Stimulated activated CD8-positive, alpha-beta memory T cell treated with anti-CD3 and anti-CD28 coated beads, Interleukin-7, amount 100 ng/mL, for 1 hour (primary cell): ENCODE measurements around the gene BUB3.
"Not testable (repeated sequence)": the region's sequence is repeated elsewhere in the genome, so short reads cannot be mapped to it uniquely, and the experiment has no call there.

Experiments used
- DNase-seq, 2 donors: peaks; one replicate each; pipeline ENCODE4 v3.0.0-alpha.2; 2020; ENCODE audit warnings: low read depth in 2 of 2

Gene BUB3

GRCh38 chr10:123154711-123155505, 706 bp downstream of the BUB3 start:
- no peak for DNase-seq

- no peak for DNase-seq
Measured at GRCh38 chr10:123156078-123156477, 1.9 kb downstream of the BUB3 start.

GRCh38 chr10:123157210-123157609, 3.0 kb downstream of the BUB3 start:
- no peak for DNase-seq

GRCh38 chr10:123158682-123159081, 4.5 kb downstream of the BUB3 start:
- DNase-seq: no peak

- DNase-seq: no peak
Measured at GRCh38 chr10:123160311-123160980, 6.2 kb downstream of the BUB3 start.

GRCh38 chr10:123164319-123164718, 10.1 kb downstream of the BUB3 start:
- no peak for DNase-seq

- DNase-seq: no peak
Measured at GRCh38 chr10:123165445-123166072, 11.4 kb downstream of the BUB3 start.

GRCh38 chr10:123166618-123167017, 12.4 kb downstream of the BUB3 start:
- no peak for DNase-seq

- no peak for DNase-seq
Measured at GRCh38 chr10:123170961-123171360, 16.8 kb downstream of the BUB3 start.

- DNase-seq: not testable (repeated sequence)
Measured at GRCh38 chr10:123171616-123172015, 17.4 kb downstream of the BUB3 start.

- no peak for DNase-seq
Measured at GRCh38 chr10:123175389-123176387, 21.5 kb downstream of the BUB3 start.

GRCh38 chr10:123178390-123178789, 24.2 kb downstream of the BUB3 start:
- DNase-seq: not testable (repeated sequence)

- DNase-seq: no peak
Measured at GRCh38 chr10:123180101-123181090, 26.2 kb downstream of the BUB3 start.

GRCh38 chr10:123183724-123184123, 29.5 kb downstream of the BUB3 start:
- DNase-seq: no peak

- DNase-seq: no peak
Measured at GRCh38 chr10:123187781-123188180, 33.6 kb downstream of the BUB3 start.

GRCh38 chr10:123191886-123192285, 37.7 kb downstream of the BUB3 start:
- no peak for DNase-seq

- DNase-seq: no peak
Measured at GRCh38 chr10:123194056-123194455, 39.9 kb downstream of the BUB3 start.

GRCh38 chr10:123200531-123200930, 46.3 kb downstream of the BUB3 start:
- no peak for DNase-seq

GRCh38 chr10:123202506-123202905, 48.3 kb downstream of the BUB3 start:
- no peak for DNase-seq

- no peak for DNase-seq
Measured at GRCh38 chr10:123203393-123204126, 49.4 kb downstream of the BUB3 start.
